ENCODE results near the gene ATP9A.
"Not testable (repeated sequence)": the region's sequence is repeated elsewhere in the genome, so short reads cannot be mapped to it uniquely, and the experiment has no call there.

ATP9A gene

DNA sequence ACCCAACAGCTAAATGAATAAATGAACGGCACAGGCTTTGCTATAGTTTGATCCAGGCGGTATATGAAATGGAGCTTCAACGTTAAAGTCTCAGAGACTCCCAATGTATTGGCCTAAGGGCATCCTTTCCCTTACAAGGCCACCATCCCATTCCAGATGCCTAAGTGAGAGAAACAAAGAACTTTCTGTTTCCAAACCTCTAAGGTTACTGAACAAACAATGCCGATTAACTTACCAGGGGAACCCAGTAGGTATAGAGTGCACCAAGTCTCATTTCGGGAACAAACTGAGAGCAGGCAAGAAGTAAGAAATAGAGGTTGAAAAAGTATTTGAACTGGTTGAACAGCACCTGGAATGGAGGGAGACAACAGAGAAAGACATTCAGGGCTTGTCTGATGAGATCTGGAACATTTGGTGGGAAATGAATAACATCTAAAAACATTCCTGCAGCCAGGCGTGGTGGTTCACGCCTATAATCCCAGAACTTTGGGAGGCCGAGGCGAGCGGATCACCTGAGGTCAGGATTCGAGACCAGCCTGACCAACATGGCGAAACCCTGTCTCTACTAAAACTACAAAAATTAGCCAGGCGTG lies 42.5 kb downstream of the ATP9A start:
- no peak for DNase-seq

DNA sequence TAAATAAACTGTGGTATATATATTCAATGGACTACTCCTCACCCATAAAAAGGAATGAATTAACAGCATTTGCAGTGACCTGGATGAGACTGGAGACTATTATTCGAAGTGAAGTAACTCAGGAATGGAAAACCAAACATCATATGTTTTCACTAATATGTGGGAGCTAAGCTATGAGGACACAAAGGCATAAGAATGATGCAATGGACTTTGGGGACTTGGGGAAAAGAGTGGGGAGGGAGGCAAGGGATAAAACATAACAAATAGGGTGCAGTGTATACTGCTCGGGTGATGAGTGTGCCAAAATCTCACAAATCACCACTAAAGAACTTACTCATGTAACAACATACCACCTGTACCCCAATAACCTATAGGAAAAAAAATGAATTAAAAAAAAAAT lies 45.2 kb downstream of the ATP9A start:
- not testable (repeated sequence) for DNase-seq

DNA sequence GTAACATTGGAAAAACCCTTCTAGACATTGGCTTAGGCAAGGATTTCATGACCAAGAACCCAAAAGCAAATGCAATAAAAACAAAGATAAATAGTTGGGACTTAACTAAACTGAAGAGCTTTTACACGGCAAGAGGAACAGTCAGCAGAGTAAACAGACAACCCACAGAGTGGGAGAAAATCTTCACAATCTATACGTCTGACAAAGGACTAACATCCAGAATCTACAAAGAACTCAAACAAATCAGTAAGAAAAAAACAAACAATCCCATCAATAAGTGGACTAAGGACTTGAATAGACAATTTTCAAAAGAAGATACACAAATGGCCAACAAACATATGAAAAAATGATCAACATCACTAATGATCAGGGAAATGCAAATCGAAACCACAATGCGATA lies 45.9 kb downstream of the ATP9A start:
- not testable (repeated sequence) for DNase-seq

DNA sequence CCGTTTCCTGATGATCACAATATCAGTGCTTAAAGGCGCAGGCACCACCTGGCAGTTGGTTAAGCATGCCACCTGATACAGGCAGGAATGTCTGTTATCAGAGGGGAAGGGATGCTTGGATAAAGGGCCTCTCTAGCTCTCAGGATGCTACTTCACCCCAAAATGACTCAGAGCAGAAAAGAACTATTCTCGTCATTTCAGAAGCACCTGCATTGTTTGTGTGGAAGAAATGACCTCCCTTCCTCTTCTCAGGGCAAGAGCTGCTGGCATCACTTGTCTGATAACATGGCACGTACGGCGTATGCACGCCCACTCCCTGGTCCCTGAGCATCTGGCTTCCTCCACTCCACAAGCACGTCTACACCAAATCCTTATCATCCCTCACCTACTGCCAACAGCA lies 47.3 kb downstream of the ATP9A start:
- DNase-seq: no peak

DNA sequence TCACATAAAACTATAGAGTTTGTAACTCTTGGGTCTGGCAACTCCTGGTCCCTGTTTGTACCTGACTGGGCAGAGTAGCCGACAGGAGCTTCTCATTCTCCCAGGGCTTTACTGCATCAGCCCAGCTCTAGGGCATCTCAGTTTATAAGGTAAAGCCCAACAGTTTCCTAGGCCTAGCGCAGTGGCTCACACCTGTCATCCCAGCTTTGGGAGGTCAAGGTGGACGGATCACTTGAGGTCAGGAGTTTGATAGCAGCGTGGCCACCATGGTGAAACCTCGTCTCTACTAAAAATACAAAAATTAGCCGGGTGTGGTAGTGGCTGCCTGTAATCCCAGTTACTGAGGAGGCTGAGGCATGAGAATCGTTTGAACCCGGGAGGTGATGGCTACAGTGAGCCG lies 47.8 kb downstream of the ATP9A start:
- no peak for DNase-seq

DNA sequence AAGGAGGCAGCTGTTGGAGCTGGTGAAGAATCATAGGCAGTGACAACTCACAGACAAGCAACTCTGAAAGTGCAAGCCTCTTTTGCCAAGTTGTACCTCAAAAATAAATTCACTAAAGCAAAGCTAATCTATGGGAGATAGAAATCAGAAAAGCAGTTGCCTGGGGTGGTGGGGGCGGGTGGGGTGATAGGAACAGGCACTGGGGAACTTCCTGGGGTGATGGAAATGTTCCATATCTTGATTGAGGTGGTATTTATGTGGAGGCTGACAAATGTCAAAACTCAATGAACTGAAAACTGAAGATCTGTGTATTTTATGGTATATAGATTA lies 52.4 kb downstream of the ATP9A start:
- no peak for DNase-seq

DNA sequence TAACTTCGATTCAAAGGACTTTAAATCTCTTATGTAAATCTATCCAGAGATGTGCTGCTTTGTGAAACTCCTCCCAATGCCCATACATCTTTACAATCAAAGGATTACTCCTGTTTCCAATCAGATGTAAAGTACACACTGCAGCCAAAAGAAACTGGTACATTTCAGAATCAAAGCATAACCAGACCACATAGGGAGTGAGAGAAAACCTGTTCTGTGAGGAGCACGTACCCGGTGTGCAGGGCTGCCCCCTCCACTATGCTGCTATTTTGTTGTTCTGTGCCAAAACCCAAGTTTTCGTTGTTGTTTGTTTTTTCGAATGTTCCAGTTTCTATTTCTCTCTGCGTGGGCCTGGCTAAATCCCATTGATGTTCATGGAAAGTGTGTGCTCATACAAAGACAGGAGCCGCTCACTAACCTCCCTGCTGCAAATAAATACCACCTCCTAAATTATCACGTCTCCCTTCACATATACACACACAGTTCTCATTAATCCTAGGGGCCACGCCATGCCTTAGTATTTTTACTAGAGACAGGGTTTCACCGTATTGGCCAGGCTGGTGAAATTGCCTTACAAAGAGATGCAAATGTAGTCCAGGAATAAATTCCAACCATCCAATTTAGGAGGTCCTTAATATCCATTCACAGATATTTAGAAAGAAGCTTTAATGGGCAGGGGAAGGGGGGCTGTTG lies 52.9 kb downstream of the ATP9A start:
- DNase-seq: no peak

DNA sequence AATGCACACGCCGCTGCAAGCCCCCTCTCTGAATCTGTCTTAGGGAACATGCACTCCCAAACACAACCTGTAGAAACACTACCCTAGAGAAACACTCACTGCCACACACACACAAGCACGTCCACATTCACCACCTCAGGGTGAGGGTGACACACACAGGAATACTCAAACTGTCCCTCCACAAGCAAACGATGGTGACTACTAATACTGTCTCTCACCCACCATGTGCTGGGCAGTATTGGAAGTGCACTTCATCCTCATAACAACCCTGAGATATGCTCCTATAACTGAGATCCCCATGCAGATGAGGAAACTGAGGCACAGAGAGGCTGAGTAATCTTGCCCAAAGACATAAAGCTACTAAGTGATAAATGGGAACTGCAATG lies 55.0 kb downstream of the ATP9A start:
- no peak for DNase-seq

DNA sequence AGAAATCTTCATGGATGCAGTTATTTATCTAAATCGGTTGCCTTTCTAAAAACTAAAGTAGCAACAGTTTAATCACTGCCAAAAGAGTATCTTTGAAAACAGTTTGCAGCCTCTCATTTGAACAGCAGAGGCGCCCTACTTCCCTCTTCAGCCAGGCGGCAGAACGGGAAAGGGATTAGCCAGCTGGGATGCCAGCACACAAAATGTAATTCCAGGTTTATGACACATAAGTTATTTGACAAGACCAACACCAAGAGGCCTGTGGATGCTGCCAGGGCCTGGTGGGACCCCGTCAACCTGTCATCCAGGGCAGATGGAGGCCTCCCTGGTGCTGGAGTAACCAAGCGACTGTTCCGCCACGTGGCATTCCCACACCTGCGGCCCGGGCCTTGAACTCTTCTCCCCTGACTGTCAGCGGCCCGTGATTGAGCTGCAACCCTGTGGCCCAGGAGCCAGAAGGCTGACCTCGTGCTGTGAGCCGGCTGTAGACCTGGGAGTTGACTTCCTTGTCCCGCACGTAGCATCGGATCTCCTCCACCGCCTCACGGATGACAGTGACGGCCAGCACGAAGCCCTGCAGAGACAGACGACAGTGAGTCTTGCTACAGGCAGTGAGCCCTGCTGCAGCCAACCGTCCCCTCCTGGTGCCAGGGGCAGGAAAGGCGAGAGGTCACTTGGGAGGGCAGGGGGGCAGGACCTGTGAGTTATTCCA lies 55.5 kb downstream of the ATP9A start:
- no peak for DNase-seq

DNA sequence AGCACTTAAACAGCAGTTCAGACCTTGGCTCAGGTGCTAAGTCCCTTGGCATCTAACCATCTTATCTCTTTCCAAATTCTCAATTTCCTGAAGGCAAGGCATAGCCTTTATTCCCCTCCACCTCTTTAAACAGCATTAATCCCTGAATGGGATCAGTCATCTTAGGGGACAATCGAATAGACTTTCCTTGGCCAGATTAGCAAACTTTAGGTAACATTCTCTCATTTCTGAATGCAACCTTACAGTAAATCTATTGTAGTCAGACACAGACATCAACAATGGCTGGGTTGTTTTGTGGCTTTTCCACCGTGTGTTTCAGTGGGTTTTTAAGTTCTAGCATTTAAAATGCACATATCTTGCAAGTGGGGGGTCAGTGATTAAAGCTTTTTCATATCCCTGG lies 56.8 kb downstream of the ATP9A start:
- DNase-seq: no peak

DNA sequence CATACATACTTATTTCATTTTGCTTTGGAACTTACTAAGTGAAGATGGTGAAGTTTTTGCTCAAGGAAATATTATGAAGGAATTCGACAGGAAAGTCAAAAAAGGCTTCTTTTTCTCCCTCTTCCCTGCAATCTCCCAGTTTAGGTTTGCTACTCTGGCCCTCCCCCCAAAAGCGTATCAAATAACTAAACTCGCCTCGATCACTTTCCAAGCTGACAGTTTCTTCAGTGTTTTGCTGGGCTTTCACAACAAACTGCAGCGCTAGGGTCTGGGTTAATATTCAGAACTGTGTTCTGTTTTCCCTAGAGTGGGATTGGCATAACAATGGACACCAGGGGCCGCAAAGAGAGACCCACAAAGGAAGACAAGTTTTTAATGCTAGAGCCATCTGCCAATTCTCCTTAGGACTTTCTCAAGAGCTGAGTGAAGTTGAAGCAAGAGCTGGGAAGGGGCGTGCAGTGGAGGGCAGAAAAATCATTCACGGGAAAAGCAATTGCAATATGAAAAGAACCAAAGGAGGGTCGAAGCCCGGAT lies 57.8 kb downstream of the ATP9A start:
- no peak for DNase-seq

DNA sequence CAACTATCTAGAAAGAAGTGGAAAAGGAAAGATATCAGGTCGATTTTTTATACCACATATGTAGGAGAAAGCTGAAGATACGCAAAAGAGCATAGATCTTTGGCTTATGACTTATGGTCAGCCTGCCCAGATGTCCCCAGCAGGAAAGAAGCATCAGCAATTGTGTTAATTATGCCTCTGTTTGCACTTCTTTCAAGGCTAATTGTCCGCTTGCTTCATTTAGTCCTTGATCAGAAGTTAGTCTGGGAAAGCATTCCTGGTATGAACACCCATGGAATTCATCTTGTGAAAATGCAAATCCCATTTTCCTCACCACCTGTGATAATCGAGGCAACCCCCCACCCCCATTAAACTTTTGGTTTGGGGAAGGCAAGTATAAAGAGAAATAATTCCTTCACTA lies 62.8 kb downstream of the ATP9A start:
- no peak for DNase-seq

DNA sequence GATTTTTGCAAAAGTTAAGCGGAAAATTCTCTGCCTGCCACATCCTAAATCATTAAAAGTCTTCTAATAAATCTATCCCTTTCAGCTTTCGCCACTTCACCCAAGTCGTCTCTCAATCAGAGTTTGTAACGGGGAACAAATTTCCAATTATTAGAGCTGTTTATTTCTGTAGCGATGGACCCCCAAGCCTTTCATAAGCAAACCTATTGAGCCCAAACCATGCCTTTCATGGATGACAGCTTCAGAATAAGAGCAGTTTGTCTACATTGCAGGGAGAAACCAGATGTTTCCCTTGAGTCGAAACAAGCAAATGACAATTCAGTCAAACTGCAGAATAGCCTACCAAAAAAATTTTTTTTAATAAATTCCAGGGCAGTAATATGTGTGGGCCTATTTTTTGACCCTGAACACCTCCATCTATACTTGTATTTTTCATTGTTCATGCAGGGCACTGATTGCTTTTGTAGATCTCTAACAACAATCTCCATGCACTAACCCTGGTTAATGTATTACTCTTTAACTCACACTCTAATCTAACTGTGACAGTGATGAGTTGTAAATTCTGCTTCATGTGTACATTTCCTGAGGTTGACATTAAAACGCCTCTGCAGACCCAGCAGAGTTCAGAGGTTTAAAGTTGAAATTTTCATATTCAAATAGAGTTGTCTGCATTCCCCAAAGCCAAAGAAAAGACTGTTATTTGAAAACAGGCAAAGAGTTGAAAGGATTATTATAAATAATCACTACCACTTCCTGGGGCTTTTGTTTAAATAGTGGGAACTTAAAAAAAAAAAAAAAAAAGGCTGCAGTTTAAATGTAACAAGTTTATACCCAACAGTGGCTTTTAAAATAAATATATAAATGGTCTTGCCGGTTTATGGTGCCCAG lies 64.5 kb downstream of the ATP9A start:
- DNase-seq: no peak

DNA sequence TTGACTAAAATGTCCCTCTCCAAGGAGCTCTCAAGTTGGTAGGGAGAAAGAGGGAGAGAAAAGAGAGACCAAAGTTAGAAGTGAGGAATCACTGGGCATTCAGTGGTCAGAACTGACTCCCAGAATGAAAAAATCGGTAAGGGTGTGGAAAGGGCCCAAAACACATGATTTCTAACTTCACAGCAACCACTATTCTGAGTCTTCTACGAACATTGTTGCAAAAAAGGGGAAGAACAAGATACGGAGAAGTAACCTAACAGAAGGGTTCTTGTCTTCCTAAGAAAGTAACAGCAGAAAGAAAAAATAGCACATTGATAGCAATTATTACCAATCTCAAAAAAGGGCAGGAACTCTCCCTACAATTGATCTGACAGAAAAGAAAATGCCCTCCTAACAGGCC lies 65.6 kb downstream of the ATP9A start:
- no peak for DNase-seq

DNA sequence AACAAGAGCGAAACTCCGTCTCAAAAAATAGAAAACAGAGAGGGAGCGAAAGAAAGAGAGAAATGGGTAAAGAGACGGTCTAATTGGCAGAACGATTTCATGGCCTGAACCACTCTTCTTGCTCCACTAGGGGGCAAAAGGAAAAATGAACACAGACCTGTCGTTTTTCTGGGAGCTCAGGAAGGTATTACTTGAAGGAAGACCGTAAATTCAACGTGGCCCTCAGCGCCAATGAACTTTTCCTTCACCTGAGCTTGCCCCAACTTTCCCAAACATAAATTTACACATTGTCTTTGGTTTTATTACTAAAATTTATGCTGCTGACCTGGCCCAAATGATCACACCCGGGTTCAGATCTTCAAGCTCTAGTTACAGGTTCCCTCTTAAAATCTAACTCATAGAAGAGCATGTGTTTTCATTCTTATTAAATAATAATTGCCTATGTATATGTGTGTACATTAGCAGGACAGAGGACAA lies 67.3 kb downstream of the ATP9A start:
- DNase-seq: no peak

DNA sequence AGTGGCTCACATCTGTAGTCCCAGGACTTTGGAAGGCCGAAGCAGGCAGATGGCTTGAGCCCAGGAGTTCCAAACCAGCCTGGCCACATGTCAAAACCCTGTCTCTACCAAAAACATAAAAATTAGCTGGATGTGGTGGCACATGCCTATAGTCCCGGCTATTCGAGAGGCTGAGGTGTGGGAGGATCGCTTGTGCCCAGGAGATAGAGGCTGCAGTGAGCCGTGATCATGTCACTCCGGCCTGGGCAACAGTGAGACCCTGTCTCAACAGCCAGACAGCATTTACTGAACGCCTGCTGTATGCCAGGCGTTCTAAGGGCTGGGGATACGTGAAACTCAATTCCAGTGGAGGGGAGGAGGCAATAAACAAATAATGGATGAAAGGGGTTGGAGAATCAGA lies 69.9 kb downstream of the ATP9A start:
- DNase-seq: no peak

DNA sequence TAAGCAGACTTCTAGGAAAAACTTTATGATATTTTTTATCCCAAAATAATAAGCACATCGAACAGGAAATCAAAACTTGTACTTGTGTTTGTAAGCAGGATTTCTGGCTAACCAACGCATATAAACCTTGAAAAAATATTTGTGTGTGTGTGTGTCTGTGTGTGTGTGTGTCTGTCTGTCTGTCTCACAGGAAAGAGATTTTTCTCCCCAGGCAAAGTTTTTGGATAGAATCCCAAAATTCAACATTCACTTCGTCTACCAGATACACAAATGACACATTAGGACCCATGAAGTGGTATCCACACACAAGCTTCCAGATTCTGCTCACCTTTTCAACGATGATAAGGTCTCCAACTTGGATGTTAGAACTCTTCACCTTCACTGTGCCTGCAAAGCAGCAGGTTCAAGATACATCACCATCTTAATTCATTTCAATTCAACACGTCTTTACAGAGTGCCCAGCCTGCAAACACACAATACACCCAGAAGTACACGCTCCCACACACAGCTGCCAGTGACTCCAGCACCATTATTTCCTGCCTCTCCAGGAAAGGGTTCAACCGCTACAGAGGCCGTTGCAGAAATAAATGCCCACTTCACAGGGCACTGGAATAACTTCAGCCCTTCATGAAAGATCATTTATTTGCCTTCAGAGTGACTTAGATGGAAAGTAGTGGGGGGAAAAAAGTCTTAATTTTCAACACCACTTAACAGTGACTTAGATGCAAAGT lies 70.9 kb downstream of the ATP9A start:
- no peak for DNase-seq

DNA sequence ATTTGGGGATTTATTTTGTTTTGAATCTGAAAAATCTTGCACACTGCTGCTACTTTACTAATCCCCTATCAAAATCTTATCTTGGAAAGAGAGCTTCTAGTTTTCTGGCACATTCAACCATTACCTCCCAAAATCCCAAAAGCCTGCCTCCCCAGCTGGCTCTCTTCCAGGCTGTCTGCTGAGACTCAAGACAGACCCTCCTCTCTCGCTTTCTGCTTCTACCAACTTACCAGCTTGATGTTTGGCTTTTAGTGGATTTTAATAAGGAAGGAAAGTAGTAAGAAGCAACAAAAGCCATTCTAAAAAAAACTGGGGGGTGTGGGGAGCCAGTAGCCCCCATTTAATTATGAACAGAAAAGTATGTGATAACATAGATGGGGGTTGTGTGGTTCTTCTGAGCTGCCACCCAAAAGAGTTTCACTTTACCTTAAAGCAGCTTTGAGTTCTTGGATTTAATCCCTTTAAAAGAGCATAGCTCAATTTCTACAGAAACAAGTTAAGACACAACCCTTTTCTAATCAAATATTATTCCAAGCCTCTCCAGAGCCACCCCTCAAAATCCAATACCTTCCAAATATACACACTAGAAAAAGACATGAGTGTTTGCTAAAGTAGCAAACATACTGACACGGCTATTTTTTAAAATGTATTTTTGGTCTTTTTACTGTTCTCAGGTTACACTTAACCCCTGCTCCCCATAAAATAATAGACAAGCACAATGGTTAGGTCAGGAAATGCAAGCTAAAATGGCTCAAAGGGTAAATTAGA lies 71.7 kb downstream of the ATP9A start:
- DNase-seq: no peak

DNA sequence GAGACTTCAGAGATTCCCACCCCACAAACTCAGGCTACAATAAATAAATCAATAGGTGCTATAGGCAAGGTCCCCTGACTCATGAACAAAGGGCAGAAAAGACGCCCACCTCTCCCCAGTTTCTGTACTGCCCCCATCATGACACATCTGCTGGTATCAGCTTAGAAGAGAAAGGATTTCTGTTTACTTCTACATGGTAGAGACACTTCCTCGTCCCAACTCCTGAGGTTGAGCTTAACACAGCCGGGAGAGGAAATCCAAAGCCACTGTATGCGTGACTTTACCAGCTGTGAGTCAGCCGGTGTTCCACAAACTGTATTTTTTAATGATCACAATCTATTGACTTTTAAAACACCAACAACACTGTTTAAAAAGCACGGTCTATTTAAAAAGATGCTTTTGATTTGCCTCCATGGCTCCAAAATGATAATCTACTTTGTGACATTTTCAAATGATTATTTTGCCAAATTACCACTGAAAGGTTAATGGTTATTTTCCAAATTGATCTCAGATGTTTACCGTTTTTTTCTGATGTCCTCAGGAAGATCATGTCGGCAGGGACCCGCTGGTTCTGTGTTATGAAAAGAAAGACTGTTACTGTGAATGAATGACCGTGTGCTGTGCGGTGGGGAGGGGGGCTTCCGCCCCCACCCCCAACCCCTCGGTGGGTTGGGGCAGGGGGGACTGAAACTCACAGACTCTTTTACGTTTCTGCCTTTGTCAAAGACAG lies 72.5 kb downstream of the ATP9A start:
- DNase-seq: no peak

DNA sequence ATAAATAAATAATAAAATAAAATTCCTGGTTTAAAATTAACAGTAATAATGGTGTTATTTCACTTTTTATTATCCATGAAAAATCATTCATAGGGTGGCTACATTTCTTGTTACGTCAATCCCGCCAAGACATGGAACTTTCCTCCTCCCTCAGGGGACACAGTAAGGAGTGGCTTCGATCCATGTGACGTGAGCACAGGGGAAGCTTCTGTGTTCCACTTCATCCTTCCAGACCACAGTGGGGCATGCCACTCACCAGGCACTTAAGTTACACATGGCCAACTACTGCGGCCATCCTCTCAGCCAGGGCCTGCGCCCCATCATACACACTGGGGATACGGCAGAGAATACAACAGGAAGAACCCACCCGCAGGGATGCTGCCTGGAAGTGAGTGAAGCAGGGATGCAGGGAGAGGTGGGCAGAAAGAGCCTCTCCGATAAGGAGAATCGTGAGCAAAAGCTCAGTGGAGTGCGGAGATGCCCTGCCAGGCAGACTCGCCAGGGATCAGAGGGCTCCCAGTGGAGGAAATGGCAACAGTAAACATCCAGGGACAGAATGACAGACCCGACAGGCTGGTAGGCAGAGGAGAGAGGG lies 75.3 kb downstream of the ATP9A start:
- DNase-seq: no peak

DNA sequence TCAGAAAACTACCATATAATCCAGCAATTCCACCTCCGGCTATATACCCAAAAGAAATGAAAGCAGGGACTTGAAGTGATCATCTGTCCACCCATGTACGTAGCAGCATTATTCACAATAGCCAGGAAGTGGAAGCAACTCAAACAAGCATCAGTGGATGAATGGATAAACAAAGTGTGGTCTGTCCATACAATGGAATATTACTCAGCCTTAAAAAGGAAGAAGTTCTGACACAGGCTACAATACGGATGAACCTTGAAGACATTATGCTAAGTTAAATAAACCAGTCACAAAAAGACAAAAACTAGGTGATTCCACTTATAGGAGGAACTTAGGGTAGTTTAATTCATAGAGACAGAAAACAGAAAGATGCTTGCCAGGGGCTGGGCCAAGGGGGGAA lies 76.5 kb downstream of the ATP9A start:
- no peak for DNase-seq
